K562 (cell line): Measurements from ENCODE around the gene NR0B2. TPM values are rescaled to one million over a fixed set of nuclear protein-coding genes. Genes with fewer than 3 reads are reported as not detected.

ENCODE experiments used
- ADNP ChIP-seq: fragments of 200-800 bp; sonication (Bioruptor generic); IDR thresholded peaks from 2 replicates; pipeline ENCODE4 v1.6.1; 2016; ENCODE audit warnings: missing genetic modification characterization, missing compliant biosample characterization
- DPF2 ChIP-seq: fragments of 450-650 bp; IDR thresholded peaks from 2 replicates; pipeline ENCODE4 v1.6.1; 2016
- EZH2 ChIP-seq: IDR thresholded peaks from 2 replicates; pipeline ENCODE4 v1.6.1; 2012; ENCODE audit warnings: low read depth, mild to moderate bottlenecking, inconsistent platforms, low read length, borderline replicate concordance
- FOSL1 ChIP-seq: fragments of 200-800 bp; sonication (Bioruptor generic); conservative IDR thresholded peaks from 2 replicates; pipeline ENCODE4 v1.6.1; 2016; ENCODE audit warnings: missing genetic modification characterization, missing compliant biosample characterization
- FOXP1 ChIP-seq: sonication (generic); formaldehyde crosslinking; IDR thresholded peaks from 2 replicates; pipeline ENCODE4 v1.8.0; 2022; ENCODE audit warnings: mild to moderate bottlenecking, missing genetic modification reagents
- FUS ChIP-seq: fragments of 200-400 bp; formaldehyde crosslinking; optimal IDR thresholded peaks from 2 replicates; pipeline ENCODE3; 2017; ENCODE audit warnings: low read depth, low read length
- HCFC1 ChIP-seq: IDR thresholded peaks from 2 replicates; pipeline ENCODE4 v1.6.1; 2012; ENCODE audit warnings: low read depth, low read length, improper control_type of control experiment
- LCOR ChIP-seq: sonication (generic); formaldehyde crosslinking; IDR thresholded peaks from 2 replicates; pipeline ENCODE4 v1.8.0; 2022; ENCODE audit warnings: mild to moderate bottlenecking, missing genetic modification reagents
- POLR2B ChIP-seq: fragments of 450-650 bp; IDR thresholded peaks from 2 replicates; pipeline ENCODE4 v1.6.1; 2018; ENCODE audit warnings: low read depth; ENCODE audit not compliant: partially characterized antibody
- RAD21 ChIP-seq, 2 experiments: fragments of 250-450 bp in 1 of 2; fragments of 450-650 bp in 1 of 2; sonication (Bioruptor Pico) in 1 of 2; formaldehyde crosslinking in 1 of 2; IDR thresholded peaks in 1 of 2; conservative IDR thresholded peaks in 1 of 2; 2 replicates each; pipeline versions ENCODE4 v1.4.0 to v1.8.0; 2020 to 2022; ENCODE audit warnings: mild to moderate bottlenecking in 2 of 2, moderate library complexity in 1 of 2
- RBM34 ChIP-seq: fragments of 200-400 bp; formaldehyde crosslinking; IDR thresholded peaks from 2 replicates; pipeline ENCODE4 v1.6.1; 2018; ENCODE audit warnings: low read length, borderline replicate concordance; ENCODE audit not compliant: insufficient read depth
- RCOR1 ChIP-seq, 2 experiments: IDR thresholded peaks; 2 replicates each; pipeline ENCODE4 v1.6.1; 2012; ENCODE audit warnings: low read depth in 2 of 2, low read length in 2 of 2, borderline replicate concordance in 1 of 2, improper control_type of control experiment in 1 of 2
- RUNX1 ChIP-seq: sonication (generic); IDR thresholded peaks from 2 replicates; pipeline ENCODE4 v1.6.1; 2016; ENCODE audit warnings: antibody characterized with exemption, low read depth
- SIN3B ChIP-seq: fragments of 450-650 bp; IDR thresholded peaks from 2 replicates; pipeline ENCODE4 v1.6.1; 2017; ENCODE audit warnings: low read depth, mild to moderate bottlenecking, moderate library complexity
- SIRT6 ChIP-seq: IDR thresholded peaks from one replicate; pipeline ENCODE4 v1.6.1; 2012; ENCODE audit warnings: low read depth, mild to moderate bottlenecking, control low read depth, inconsistent platforms, low read length, moderate library complexity
- SIX5 ChIP-seq, 2 experiments: IDR thresholded peaks; 2 replicates each; pipeline ENCODE4 v1.6.1; 2011; ENCODE audit warnings: low read length in 2 of 2, borderline replicate concordance in 1 of 2, low read depth in 1 of 2, mild to moderate bottlenecking in 1 of 2, moderate library complexity in 1 of 2; ENCODE audit not compliant: insufficient read depth in 1 of 2
- SMARCA5 ChIP-seq: fragments of 450-650 bp; IDR thresholded peaks from 2 replicates; pipeline ENCODE4 v1.6.1; 2016
- SMARCC2 ChIP-seq: fragments of 450-650 bp; IDR thresholded peaks from 2 replicates; pipeline ENCODE4 v1.6.1; 2017; ENCODE audit warnings: antibody characterized with exemption, moderate library complexity, mild to moderate bottlenecking, low read depth
- ZBTB26 ChIP-seq: fragments of 450-650 bp; formaldehyde crosslinking; IDR thresholded peaks from 2 replicates; pipeline ENCODE4 v1.4.0; 2022; ENCODE audit warnings: missing genetic modification characterization
- ZNF584 ChIP-seq: fragments of 200-800 bp; sonication (Bioruptor generic); IDR thresholded peaks from 2 replicates; pipeline ENCODE4 v1.6.1; 2016; ENCODE audit warnings: low read depth, mild to moderate bottlenecking, missing genetic modification characterization, missing compliant biosample characterization
- ZNF668 ChIP-seq: fragments of 250-450 bp; sonication (Bioruptor Pico); IDR thresholded peaks from 2 replicates; pipeline ENCODE4 v1.8.0; 2022; ENCODE audit warnings: mild to moderate bottlenecking, inconsistent platforms
- polyA plus RNA-seq, 8 experiments: library from polyadenylated mRNA; depleted of rRNA in 4 of 8; stranded (reverse) in 5 of 8; unstranded in 3 of 8; fragments of >200 nt; fragmentation: Nextera tagmentation in 2 of 8; fragmentation: Illumina TruSeq in 1 of 8; extraction: Ambion mirVana in 2 of 8; extraction: Trizol in 1 of 8; gene quantifications; 2 replicates each; pipeline versions ENCODE4 v1.2.1 to v1.2.3, GENCODE V29; 2011 to 2014; ENCODE audit warnings: inconsistent platforms in 1 of 8, missing spikeins in 1 of 8
- total RNA-seq, 7 experiments: library from RNA; depleted of rRNA in 6 of 7; stranded (reverse); fragments of >200 nt in 6 of 7; fragmentation: Illumina TruSeq in 2 of 7; extraction: Trizol in 2 of 7; gene quantifications; 2 replicates each; pipeline versions ENCODE4 v1.2.1 to v1.2.3, GENCODE V29; 2011 to 2021; ENCODE audit warnings: low replicate concordance in 1 of 7
- TF ChIP-seq, protein P1 (sequence below): fragments of 250-450 bp; sonication (Bioruptor Pico); IDR thresholded peaks from 2 replicates; pipeline ENCODE4 v1.4.0; 2020; ENCODE audit warnings: mild to moderate bottlenecking
- TF ChIP-seq, protein P2 (sequence below): IDR thresholded peaks from 3 replicates; pipeline ENCODE4 v1.6.1; 2011; ENCODE audit warnings: borderline replicate concordance, mild to moderate bottlenecking, moderate library complexity; ENCODE audit not compliant: insufficient read length; ENCODE audit errors: extremely low read depth

NR0B2 gene
- total and polyA plus RNA-seq, 9 of the 15 experiments (the other 6 are each of a cell fraction or from before 2014, with no cell fraction given) = not detected

DNA sequence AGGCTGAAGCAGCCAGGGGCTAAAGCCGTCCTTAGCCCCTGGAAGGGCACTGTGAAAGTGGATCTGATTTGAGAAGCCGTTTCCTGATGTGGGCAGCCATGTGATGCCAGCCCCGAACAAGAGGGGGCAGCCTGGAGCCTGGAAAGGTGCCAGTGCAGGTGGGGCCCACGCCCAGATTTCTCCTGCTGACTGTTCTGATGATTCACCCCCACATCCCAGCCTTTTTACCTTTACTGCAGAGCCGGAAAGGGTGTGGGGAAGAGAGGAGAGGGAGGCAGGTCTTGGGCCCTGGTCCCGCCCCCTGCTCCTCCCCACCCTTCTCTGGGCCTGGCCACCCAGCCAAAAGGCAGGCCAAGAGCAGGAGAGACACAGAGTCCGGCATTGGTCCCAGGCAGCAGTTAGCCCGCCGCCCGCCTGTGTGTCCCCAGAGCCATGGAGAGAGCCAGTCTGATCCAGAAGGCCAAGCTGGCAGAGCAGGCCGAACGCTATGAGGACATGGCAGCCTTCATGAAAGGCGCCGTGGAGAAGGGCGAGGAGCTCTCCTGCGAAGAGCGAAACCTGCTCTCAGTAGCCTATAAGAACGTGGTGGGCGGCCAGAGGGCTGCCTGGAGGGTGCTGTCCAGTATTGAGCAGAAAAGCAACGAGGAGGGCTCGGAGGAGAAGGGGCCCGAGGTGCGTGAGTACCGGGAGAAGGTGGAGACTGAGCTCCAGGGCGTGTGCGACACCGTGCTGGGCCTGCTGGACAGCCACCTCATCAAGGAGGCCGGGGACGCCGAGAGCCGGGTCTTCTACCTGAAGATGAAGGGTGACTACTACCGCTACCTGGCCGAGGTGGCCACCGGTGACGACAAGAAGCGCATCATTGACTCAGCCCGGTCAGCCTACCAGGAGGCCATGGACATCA is 50.7 kb downstream of the NR0B2 start, which contains the start of gene SFN (continued):
- TF ChIP-seq RUNX1 = no peak
- TF ChIP-seq FUS = no peak
- TF ChIP-seq SMARCC2 = no peak
- peak; percentile 67 for TF ChIP-seq DPF2
- no peak for TF ChIP-seq ZNF584 (CRISPR knock-in tag)
- TF ChIP-seq, protein P1, sequence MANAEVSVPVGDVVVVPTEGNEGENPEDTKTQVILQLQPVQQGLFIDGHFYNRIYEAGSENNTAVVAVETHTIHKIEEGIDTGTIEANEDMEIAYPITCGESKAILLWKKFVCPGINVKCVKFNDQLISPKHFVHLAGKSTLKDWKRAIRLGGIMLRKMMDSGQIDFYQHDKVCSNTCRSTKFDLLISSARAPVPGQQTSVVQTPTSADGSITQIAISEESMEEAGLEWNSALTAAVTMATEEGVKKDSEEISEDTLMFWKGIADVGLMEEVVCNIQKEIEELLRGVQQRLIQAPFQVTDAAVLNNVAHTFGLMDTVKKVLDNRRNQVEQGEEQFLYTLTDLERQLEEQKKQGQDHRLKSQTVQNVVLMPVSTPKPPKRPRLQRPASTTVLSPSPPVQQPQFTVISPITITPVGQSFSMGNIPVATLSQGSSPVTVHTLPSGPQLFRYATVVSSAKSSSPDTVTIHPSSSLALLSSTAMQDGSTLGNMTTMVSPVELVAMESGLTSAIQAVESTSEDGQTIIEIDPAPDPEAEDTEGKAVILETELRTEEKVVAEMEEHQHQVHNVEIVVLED (CRISPR knock-in tag) = no peak
- no peak for TF ChIP-seq HCFC1
- TF ChIP-seq RBM34 = no peak
- no peak for TF ChIP-seq EZH2
- no peak for TF ChIP-seq ZNF668 (CRISPR knock-in tag)
- 0 out of 2 replicates have a peak, but pooled peaks have one; percentile 24 for TF ChIP-seq LCOR (CRISPR knock-in tag)
- no peak for TF ChIP-seq SIN3B
- TF ChIP-seq ZBTB26 (CRISPR knock-in tag) = no peak
- no peak for TF ChIP-seq SIX5 (IDR thresholded peaks at IDR 0.05; ENCODE audit: borderline replicate concordance in 1 of 2, insufficient read depth in 1 of 2, low read depth in 1 of 2, low read length in 2 of 2)
- TF ChIP-seq, protein P2, sequence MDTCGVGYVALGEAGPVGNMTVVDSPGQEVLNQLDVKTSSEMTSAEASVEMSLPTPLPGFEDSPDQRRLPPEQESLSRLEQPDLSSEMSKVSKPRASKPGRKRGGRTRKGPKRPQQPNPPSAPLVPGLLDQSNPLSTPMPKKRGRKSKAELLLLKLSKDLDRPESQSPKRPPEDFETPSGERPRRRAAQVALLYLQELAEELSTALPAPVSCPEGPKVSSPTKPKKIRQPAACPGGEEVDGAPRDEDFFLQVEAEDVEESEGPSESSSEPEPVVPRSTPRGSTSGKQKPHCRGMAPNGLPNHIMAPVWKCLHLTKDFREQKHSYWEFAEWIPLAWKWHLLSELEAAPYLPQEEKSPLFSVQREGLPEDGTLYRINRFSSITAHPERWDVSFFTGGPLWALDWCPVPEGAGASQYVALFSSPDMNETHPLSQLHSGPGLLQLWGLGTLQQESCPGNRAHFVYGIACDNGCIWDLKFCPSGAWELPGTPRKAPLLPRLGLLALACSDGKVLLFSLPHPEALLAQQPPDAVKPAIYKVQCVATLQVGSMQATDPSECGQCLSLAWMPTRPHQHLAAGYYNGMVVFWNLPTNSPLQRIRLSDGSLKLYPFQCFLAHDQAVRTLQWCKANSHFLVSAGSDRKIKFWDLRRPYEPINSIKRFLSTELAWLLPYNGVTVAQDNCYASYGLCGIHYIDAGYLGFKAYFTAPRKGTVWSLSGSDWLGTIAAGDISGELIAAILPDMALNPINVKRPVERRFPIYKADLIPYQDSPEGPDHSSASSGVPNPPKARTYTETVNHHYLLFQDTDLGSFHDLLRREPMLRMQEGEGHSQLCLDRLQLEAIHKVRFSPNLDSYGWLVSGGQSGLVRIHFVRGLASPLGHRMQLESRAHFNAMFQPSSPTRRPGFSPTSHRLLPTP = no peak
- TF ChIP-seq POLR2B = no peak
- TF ChIP-seq RAD21 (CRISPR knock-in tag; conservative IDR thresholded peaks at IDR 0.05 in 1 of 2, IDR thresholded peaks at IDR 0.05 in 1 of 2) = peak in 1 of 2 experiments; percentile 51; a peak in 2 of 4 replicates
- TF ChIP-seq FOSL1 (tag) = peak; percentile 87
- TF ChIP-seq SMARCA5 = no peak
- no peak for TF ChIP-seq SIRT6
- TF ChIP-seq ADNP = no peak
- peak in 1 of 2 experiments; percentile 94; a peak in 3 of 4 replicates for TF ChIP-seq RCOR1 (IDR thresholded peaks at IDR 0.05; ENCODE audit: borderline replicate concordance in 1 of 2, low read depth in 2 of 2, low read length in 2 of 2)
- TF ChIP-seq FOXP1 (CRISPR knock-in tag) = no peak
